ENCODE data around the gene LMAN2.

LMAN2 gene

GRCh38 chr5:177338251-177339106 lies 13.0 kb downstream of the LMAN2 start:
- Histone ChIP-seq H2AFZ (ENCODE audit: low read depth, low read length, severe bottlenecking) (no peak overlapping the region), H3K36me3 (ENCODE audit: low read length) (peaks cover 13% of the 10 kb centered on the region; the same call in 1 of the 2 replicates), H3K9me3 (ENCODE audit: insufficient read depth, low read length) (no peaks in the 10 kb centered on the region), H3K27me3 (ENCODE audit: low read length) (no peaks in the 10 kb centered on the region), H3K4me2 (ENCODE audit: low read depth, low read length, poor library complexity, severe bottlenecking) (no peak overlapping the region), H3K9ac (ENCODE audit: low read length) (no peak overlapping the region), H3K4me3 (ENCODE audit: insufficient read depth, low read length, poor library complexity, severe bottlenecking) (no peak overlapping the region), H3K79me2 (ENCODE audit: insufficient read depth, low read length) (peaks cover 38% of the 10 kb centered on the region), H3K27ac (ENCODE audit: low read depth, low read length) (no peak overlapping the region), H4K20me1 (ENCODE audit: low read depth, low read length) (no peaks in the 10 kb centered on the region; the same call in 1 of the 2 replicates), H3K9me2 (replicated peaks; ENCODE audit: insufficient read depth, low read length) (no peaks in the 10 kb centered on the region), H3F3A (ENCODE audit: insufficient read depth) (no peaks in the 10 kb centered on the region)
- TF ChIP-seq EZH2phosphoT487 (conservative IDR thresholded peaks at IDR 0.05; ENCODE audit: low read length) (no peak), CTCF (IDR thresholded peaks at IDR 0.05; ENCODE audit: insufficient read depth, low read length, poor library complexity, severe bottlenecking) (no peak)

GRCh38 chr5:177336603-177337494 lies 14.6 kb downstream of the LMAN2 start:
- TF ChIP-seq CTCF (IDR thresholded peaks at IDR 0.05; ENCODE audit: insufficient read depth, low read length, poor library complexity, severe bottlenecking), result no peak
- TF ChIP-seq EZH2phosphoT487 (conservative IDR thresholded peaks at IDR 0.05; ENCODE audit: low read length), result no peak
- Histone ChIP-seq H3K27me3 (ENCODE audit: low read length) (no peaks in the 10 kb centered on the region), H2AFZ (ENCODE audit: low read depth, low read length, severe bottlenecking) (no peak overlapping the region), H3F3A (ENCODE audit: insufficient read depth) (no peaks in the 10 kb centered on the region), H3K4me3 (ENCODE audit: insufficient read depth, low read length, poor library complexity, severe bottlenecking) (no peak overlapping the region), H4K20me1 (ENCODE audit: low read depth, low read length) (no peaks in the 10 kb centered on the region), H3K27ac (ENCODE audit: low read depth, low read length) (no peak overlapping the region), H3K4me2 (ENCODE audit: low read depth, low read length, poor library complexity, severe bottlenecking) (no peak overlapping the region), H3K9ac (ENCODE audit: low read length) (no peak overlapping the region), H3K79me2 (ENCODE audit: insufficient read depth, low read length) (peaks cover 25% of the 10 kb centered on the region), H3K36me3 (ENCODE audit: low read length) (peaks cover 13% of the 10 kb centered on the region; the same call in 1 of the 2 replicates), H3K9me2 (replicated peaks; ENCODE audit: insufficient read depth, low read length) (no peaks in the 10 kb centered on the region), H3K9me3 (ENCODE audit: insufficient read depth, low read length) (no peaks in the 10 kb centered on the region)

GRCh38 chr5:177336112-177336511 lies 15.4 kb downstream of the LMAN2 start:
- TF ChIP-seq CTCF (IDR thresholded peaks at IDR 0.05; ENCODE audit: insufficient read depth, low read length, poor library complexity, severe bottlenecking), result peak; percentile 24
- TF ChIP-seq EZH2phosphoT487 (conservative IDR thresholded peaks at IDR 0.05; ENCODE audit: low read length), result no peak
- Histone ChIP-seq H3K9ac (ENCODE audit: low read length) (no peak overlapping the region), H3K4me2 (ENCODE audit: low read depth, low read length, poor library complexity, severe bottlenecking) (no peak overlapping the region), H3K9me3 (ENCODE audit: insufficient read depth, low read length) (no peaks in the 10 kb centered on the region), H3K9me2 (replicated peaks; ENCODE audit: insufficient read depth, low read length) (no peaks in the 10 kb centered on the region), H4K20me1 (ENCODE audit: low read depth, low read length) (no peaks in the 10 kb centered on the region), H3K79me2 (ENCODE audit: insufficient read depth, low read length) (peaks cover 18% of the 10 kb centered on the region), H3F3A (ENCODE audit: insufficient read depth) (no peaks in the 10 kb centered on the region), H2AFZ (ENCODE audit: low read depth, low read length, severe bottlenecking) (no peak overlapping the region), H3K36me3 (ENCODE audit: low read length) (0 out of 2 replicates have a peak, but pooled peaks cover 7% of the 10 kb centered on the region), H3K27me3 (ENCODE audit: low read length) (no peaks in the 10 kb centered on the region), H3K4me3 (ENCODE audit: insufficient read depth, low read length, poor library complexity, severe bottlenecking) (no peak overlapping the region), H3K27ac (ENCODE audit: low read depth, low read length) (no peak overlapping the region)

All from SU-DHL-6 (cell line).